GM19468 (cell line): ENCODE data around the gene LRRN2.

Experiments
- ATAC-seq: cut with Tn5 transposase; IDR thresholded peaks from one replicate; pipeline ENCODE4 v1.9.1; 2021; ENCODE audit warnings: mild to moderate bottlenecking, moderate library complexity, moderate number of reproducible peaks; ENCODE audit not compliant: unreplicated experiment; ENCODE audit errors: extremely low read depth

The LRRN2 gene

GRCh38 chr1:204713541-204713940, 28.0 kb upstream of the LRRN2 start:
- no peak for ATAC-seq

GRCh38 chr1:204712708-204713430, 27.3 kb upstream of the LRRN2 start:
- no peak for ATAC-seq

GRCh38 chr1:204711947-204712701, 26.6 kb upstream of the LRRN2 start:
- no peak for ATAC-seq

- ATAC-seq: no peak
Observed at GRCh38 chr1:204711103-204711946, 25.8 kb upstream of the LRRN2 start.

- ATAC-seq: no peak
Observed at GRCh38 chr1:204709960-204710912, 24.7 kb upstream of the LRRN2 start.

GRCh38 chr1:204709021-204709420, 23.5 kb upstream of the LRRN2 start:
- ATAC-seq: no peak

- no peak for ATAC-seq
Observed at GRCh38 chr1:204706838-204707509, 21.4 kb upstream of the LRRN2 start.

DNA sequence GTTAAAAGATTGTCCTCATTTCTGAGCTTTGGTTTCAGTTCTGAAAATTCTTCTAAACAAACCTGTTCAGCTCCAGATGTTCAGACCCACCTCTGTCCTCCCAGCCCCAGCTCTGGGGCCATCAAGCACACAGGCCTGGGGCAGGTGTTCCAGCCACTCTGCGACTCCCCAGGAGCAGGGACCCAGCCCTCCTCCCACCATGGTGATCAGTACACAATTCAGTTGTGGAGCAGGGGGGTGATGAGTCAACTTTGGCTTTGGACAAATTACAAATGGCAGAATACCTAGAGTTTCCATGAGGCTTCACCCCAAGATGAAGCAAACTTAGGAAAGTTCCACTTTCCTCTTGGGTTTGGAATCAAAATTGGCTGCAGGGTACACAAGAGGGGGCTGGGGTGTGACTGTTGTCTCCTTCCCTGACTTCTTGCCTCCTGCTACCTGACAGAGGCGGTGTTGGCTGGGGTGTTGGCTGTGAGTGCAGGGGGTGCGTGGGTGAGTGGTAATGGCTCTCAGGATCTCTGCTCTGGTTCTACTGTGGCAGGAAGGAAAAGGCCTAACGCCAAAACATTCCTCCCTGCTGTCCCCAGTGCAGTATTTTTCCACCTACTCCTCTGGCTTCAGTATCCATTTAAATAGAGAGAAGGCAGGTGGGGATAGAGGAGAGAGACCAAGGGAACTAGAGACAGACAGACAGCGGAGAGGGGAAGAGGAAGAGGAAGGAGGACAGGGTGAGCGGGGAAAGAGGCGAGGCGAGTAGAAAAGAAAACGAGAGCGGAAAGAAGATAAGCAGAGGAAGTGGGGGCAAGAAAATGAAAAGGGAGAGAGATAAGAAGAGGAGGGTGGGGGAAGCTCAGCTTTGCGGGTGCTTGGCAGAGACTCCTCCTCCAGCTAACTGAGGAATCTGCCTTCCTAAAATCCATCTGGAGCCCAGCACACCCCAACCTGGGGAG, 20.6 kb upstream of the LRRN2 start:
- ATAC-seq: no peak

DNA sequence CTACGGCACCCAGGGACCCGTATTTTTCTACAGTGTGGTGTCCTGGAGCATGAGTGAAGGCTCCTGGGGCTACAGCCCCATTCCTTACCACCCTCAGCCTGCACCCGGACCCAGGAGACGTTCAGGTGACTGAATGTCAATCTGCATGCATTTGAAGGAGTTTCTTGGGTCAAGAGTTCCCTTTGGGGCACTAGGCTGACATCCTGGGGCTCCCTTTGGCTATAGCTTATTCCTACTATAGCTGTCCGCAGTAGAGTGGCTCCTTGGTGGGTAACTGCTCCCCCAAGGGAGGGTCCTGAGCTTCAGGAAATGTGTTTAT, 19.9 kb upstream of the LRRN2 start:
- ATAC-seq: no peak

- ATAC-seq: no peak
Observed at GRCh38 chr1:204704794-204705492, 19.4 kb upstream of the LRRN2 start.

DNA sequence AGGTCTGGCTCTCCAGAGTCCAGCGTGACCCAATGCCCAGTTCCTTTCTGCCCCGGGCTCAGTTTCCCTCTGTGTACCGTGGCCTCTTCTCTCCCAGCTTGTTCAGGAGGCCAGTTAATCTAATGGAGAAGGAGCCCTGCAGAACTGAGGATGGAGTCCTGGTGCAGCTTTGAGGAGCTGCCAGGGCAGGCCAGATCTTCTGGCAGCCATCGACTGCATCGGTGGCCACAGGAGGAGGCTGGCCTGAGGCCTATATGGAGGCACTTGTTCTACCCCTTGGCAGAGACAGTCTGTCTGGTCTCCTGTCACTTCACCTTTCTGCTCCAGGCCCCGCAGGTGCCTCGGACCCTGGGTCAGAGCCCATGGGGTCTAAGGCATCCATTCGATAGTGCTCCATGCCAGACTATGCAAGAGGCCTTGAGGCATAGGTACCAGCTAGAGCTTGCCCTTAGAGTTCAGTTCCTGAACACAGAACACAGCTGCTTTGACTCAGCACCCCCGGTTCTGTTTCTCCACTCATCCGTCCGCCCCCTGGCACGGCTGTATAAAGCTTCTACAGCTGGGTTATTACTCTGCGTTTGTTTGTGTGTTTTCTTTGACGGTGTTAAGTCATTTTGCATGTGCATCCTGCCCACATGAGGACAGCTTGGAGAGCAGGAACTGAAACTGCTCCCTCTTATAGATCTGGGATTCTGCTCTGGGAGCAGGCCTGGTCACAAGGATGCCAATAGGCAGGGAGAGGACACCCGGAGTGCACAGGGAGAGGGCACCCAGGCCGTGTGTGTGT, 18.5 kb upstream of the LRRN2 start:
- ATAC-seq: no peak

GRCh38 chr1:204703268-204703664, 17.7 kb upstream of the LRRN2 start:
- ATAC-seq: no peak

- no peak for ATAC-seq
Observed at GRCh38 chr1:204702552-204703267, 17.2 kb upstream of the LRRN2 start.

- no peak for ATAC-seq
Observed at GRCh38 chr1:204701229-204701628, 15.7 kb upstream of the LRRN2 start.

- no peak for ATAC-seq
Observed at GRCh38 chr1:204697893-204698292, 12.4 kb upstream of the LRRN2 start.

DNA sequence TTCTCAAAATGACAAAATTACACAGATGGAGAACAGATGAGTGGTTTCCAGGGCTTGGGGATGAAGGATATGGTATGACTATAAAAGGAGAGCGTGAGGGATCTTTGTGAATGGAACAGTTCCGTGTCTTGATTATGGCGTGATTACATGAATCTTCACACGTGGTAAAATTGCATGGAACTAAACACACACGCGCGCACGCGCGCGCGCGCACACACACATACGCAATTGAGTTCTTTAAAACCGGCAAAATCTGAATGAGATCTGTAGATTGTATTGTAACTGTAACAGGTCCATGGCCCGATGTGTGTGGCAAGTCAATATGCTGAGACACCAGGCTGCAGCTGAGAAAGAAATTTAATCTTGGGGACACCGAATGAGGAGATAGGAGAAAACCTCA, 11.1 kb upstream of the LRRN2 start:
- ATAC-seq: no peak
